ENCODE measurements around the gene BIRC3. TPM values are rescaled to one million over a fixed set of nuclear protein-coding genes. Genes with fewer than 3 reads are reported as not detected.

BIRC3 gene
- polyA plus RNA-seq, 1 experiment: 3.5 TPM

DNA sequence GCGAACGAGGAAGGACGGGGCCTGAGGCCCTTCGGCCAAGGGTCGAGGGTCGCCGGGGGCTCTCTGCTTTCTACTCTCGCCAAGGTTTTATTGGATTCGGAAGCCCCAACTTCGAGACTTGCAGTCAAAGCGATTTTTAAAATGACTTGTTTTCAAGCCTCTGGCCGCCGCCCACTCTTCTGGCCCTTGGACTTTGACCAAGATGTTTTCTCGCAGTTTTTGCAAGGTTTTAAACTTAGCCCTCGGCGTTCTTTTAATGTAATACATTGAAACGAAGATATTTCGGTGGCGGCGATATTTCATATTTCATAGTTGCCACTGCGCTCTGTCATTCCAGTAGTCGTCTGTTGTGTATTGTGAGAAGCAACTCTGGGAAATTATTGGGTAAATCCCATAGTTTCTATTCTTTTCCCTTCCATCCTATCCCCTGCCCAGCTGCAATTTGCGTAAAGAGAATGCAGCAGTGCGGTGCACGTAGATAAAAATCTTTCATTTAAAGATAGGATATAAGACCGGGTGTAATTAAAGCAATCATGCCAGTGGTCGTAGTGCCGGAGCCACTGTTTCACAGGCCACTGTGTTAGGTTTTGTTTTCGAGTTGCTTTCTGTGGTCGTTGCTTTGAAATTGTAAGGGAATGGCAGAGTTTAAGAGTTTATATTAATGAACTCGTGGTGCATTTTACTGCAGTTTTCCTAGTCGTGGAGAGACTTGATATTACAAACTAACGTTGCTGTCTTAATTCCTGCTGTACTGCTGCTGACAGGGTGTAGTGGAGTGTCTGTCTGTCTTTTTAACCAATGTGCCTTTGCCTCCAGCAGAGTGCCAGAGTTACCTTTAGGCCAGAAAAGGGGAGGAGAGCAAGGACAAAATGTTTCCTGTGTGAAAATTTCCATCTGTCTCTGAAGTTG, 30.4 kb downstream of the BIRC3 start:
- ChIA-PET POLR2A (interaction anchor here (0.6 to 0.7 kb wide), 2 partner anchors 63 to 327 kb away, joined by 3 read pairs; no protein-coding TSS in a partner anchor), CTCF (no interaction called here)
- TF ChIP-seq, protein P1, sequence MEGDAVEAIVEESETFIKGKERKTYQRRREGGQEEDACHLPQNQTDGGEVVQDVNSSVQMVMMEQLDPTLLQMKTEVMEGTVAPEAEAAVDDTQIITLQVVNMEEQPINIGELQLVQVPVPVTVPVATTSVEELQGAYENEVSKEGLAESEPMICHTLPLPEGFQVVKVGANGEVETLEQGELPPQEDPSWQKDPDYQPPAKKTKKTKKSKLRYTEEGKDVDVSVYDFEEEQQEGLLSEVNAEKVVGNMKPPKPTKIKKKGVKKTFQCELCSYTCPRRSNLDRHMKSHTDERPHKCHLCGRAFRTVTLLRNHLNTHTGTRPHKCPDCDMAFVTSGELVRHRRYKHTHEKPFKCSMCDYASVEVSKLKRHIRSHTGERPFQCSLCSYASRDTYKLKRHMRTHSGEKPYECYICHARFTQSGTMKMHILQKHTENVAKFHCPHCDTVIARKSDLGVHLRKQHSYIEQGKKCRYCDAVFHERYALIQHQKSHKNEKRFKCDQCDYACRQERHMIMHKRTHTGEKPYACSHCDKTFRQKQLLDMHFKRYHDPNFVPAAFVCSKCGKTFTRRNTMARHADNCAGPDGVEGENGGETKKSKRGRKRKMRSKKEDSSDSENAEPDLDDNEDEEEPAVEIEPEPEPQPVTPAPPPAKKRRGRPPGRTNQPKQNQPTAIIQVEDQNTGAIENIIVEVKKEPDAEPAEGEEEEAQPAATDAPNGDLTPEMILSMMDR (IDR thresholded peaks at IDR 0.05; ENCODE audit: low read depth, low read length): no peak
- H3K4me3 ChIP-seq (ENCODE audit: low read depth, low read length): peak overlapping the region; percentile 90
- peak overlapping the region; percentile 99 for H3K27ac ChIP-seq (ENCODE audit: low read depth, low read length)
- no peaks in the 10 kb centered on the region for H3K27me3 ChIP-seq (ENCODE audit: control insufficient read depth, insufficient read depth, low read length)
- DNase-seq (ENCODE audit: low read depth, low spot score): no peak
- no peaks in the 10 kb centered on the region for H3K9me3 ChIP-seq (ENCODE audit: control insufficient read depth, insufficient read depth, low read length)

DNA sequence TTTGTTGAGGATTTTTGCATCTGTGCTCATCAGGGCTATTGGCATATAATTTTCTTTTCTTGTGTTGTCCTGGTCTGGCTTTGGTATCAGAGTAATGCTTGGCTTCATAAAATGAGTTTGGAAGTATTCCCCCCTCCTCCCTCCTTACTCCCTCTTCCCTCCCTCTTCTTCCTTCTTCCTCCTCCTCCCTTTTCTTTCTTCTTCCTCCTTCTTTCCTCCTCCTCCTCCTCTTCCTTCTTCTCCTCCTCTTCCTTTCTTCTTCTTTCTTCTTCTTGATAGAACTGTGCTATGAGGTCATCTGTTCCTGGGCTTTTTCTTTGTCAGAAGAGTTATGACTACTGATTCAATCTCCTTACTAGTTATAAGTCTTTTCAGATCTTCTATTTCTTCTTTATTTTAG, 39.8 kb downstream of the BIRC3 start:
- no peaks in the 10 kb centered on the region for H3K27me3 ChIP-seq (ENCODE audit: control insufficient read depth, insufficient read depth, low read length)
- DNase-seq (ENCODE audit: low read depth, low spot score): no peak
- ChIA-PET CTCF (interaction anchor here (0.9 kb wide), 1 partner anchor 13 kb away, joined by 3 read pairs; no protein-coding TSS in a partner anchor), POLR2A (no interaction called here)
- no peaks in the 10 kb centered on the region for H3K9me3 ChIP-seq (ENCODE audit: control insufficient read depth, insufficient read depth, low read length)
- TF ChIP-seq, protein P1 (IDR thresholded peaks at IDR 0.05; ENCODE audit: low read depth, low read length): no peak
- no peak overlapping the region for H3K4me3 ChIP-seq (ENCODE audit: low read depth, low read length)
- H3K27ac ChIP-seq (ENCODE audit: low read depth, low read length): no peak overlapping the region

DNA sequence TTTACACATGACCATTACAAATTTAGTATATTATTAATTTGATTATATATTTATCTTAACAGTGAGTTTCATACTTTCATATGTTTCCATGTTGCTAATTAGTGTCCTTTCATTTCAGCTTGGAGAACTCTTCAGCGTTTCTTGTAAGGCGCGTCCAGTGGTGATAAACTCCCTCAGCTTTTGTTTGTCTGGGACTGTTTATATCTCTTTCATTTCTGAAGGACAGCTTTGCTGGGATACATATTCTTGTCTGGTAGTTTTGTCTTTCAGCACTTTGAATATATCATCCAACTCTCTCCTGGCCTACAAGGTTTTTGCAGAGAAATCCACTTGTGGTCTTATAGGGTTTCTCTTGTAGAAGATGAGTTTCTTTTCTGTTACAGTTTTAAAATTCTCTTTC, 42.1 kb downstream of the BIRC3 start:
- no peak for DNase-seq (ENCODE audit: low read depth, low spot score)
- Histone ChIP-seq H3K27ac (ENCODE audit: low read depth, low read length) (no peak overlapping the region), H3K9me3 (ENCODE audit: control insufficient read depth, insufficient read depth, low read length) (no peaks in the 10 kb centered on the region), H3K4me3 (ENCODE audit: low read depth, low read length) (no peak overlapping the region), H3K27me3 (ENCODE audit: control insufficient read depth, insufficient read depth, low read length) (no peaks in the 10 kb centered on the region)
- ChIA-PET CTCF (interaction anchor here (1.8 kb wide), 1 partner anchor 31 kb away, joined by 5 read pairs; no protein-coding TSS in a partner anchor), POLR2A (no interaction called here)
- TF ChIP-seq, protein P1 (IDR thresholded peaks at IDR 0.05; ENCODE audit: low read depth, low read length): no peak

DNA sequence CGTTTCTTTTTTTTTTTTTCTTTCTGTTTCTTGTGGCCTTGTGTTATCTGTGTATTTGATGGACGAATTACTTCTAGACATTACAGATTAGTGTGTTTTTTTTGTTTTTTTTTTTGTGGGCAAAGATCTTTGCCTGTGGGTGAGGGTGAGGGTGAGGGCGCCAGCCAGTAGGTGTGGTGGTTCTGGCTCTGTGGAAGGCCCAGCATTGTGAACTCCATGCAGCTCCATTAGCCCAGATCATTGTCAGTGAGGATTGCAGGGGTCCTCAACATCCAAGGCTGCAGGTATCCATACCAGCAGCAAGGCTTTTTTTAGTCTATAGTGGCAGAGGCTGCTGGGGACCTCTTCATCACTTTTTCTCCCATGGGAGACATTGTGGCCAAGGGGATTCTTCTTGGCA, 43.4 kb downstream of the BIRC3 start:
- DNase-seq (ENCODE audit: low read depth, low spot score): no peak
- Histone ChIP-seq H3K4me3 (ENCODE audit: low read depth, low read length) (no peak overlapping the region), H3K9me3 (ENCODE audit: control insufficient read depth, insufficient read depth, low read length) (no peaks in the 10 kb centered on the region), H3K27ac (ENCODE audit: low read depth, low read length) (no peak overlapping the region), H3K27me3 (ENCODE audit: control insufficient read depth, insufficient read depth, low read length) (no peaks in the 10 kb centered on the region)
- CTCF ChIA-PET: interaction anchor here (0.7 to 1.6 kb wide), 3 partner anchors 305 to 446 kb away, joined by 3 to 9 read pairs (median 3); partner anchors contain the start of gene CEP126
- POLR2A ChIA-PET: no interaction called here
- TF ChIP-seq, protein P1 (IDR thresholded peaks at IDR 0.05; ENCODE audit: low read depth, low read length): no peak

Measured in AG04450 (cell line).